ENCODE measurements around the gene KAT2B.

The KAT2B gene

DNA sequence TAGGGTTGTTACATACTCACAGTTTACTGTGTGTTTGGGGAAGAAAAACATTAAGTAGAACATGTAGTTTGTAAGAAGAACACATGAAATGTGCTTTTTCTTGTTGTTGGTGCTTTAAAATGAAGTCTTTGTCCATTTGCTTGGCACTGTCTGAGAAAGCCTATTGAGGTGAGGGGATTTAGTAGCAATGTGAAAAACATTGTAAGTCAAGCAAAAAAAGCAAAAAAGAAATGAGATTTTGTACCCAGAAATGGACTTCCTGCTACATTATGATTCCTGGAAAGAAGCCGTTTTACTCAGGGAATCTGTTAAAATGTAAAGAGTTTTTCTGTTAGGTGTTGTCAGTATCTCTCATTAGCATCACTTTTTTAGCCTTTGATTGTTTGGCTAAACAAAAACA, 59.9 kb downstream of the KAT2B start:
- no peak for DNase-seq

DNA sequence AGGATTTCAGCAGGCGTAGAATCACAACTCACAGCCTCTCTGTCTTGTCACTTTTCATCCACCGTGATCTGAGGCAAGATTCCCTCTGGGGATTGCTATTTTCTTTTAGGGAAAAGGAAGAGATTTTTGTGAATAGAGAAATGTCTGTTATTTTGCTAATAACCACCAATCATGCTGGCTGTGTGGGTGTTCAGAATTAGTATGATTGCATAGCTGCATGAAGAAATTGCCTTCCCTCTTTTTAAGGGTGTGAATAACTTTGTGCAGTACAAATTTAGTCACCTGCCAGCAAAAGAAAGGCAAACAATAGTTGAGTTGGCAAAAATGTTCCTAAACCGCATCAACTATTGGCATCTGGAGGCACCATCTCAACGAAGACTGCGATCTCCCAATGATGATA, 60.8 kb downstream of the KAT2B start:
- no peak for DNase-seq

DNA sequence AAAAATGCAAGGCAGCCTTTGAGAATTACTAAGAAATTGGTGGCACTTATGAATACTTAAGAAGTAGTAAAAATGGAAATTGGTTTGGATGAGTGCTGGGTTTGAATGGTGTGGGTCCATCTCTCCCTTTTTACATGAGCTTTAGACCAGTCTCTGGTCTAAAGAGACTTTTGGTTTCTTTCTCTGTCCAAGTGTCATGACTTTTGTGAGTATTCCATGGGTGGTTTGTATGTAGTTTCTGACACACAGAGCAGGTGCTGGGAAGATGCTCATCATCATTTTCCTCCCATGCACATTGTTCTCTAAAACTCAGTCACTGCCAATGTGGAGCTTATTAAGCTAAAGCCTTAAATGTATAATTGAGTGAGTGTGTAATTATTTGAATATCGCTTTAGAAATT, 63.5 kb downstream of the KAT2B start:
- no peak for DNase-seq

DNA sequence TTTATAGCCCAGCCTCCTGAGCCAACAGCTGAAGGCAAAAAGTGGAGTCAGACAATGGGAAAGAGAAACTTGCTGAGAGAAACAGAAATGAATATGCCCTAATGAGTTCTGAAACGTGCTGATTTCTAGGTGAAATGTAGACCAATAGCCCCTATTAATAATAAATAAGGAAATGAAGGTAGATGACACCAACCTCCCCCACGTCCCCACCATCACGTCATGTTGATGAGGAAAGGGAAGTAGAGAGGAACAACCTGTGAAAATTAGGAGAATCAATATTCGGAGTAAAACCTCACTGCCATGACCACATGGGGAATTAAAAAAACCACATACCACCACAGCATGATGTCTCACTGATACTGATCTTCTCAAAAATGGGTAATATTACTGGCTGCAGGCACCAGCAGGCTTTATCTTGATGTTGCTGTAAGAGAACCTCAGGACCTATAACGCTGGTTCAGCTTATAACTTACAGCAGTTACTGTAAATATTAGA, 64.0 kb downstream of the KAT2B start:
- no peak for DNase-seq

DNA sequence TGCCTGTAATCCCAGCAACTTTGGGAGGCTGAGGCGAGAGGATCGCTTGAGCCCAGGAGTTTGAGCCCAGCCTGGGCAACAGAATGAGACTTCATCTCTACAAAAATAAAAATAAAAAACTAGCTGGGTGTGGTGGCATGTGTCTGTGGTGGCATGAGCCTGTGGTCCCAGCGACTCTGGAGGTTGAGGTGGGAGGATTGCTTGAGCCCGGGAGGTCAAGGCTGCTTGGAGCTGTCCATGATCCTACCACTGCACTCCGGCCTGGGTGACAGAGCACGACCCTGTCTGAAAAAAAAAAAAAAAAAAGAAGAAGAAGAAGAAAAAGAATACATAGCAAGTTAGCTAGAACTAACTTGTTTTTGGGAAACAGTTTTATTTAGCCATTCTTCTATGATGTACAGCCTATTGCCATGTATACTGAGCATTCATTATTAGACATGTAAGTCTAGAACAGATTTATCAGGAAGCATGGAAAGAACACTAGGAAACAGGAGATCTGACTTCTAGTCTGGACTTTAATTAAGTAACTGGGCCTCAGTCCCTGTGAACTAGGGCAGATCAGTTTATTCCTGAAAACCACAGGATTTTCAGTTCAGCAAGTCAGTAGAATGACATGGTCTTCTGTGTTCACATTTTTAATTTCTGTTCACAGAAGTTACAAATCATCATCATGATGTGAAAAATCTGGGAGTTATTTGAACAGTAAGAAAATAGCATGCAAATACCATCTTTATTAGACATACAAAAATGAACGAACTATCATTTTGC, 65.5 kb downstream of the KAT2B start:
- no peak for DNase-seq

DNA sequence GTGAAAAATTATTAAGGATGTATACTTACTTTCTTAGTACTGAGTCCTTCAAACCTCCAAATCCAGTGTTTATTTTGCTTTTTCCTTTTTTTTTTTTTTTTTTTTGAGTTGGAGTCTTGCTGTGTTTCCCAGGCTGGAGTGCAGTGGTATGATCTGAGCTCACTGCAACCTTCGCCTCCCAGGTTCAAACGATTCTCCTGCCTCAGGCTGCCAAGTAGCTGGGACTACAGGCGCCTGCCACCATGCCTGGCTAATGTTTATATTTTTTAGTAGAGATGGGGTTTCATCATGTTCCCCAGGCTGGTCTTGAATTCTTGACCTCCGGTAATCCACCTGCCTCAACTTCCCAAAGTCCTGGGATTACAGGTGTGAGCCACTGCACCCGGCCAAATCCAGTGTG, 67.5 kb downstream of the KAT2B start:
- no peak for DNase-seq

DNA sequence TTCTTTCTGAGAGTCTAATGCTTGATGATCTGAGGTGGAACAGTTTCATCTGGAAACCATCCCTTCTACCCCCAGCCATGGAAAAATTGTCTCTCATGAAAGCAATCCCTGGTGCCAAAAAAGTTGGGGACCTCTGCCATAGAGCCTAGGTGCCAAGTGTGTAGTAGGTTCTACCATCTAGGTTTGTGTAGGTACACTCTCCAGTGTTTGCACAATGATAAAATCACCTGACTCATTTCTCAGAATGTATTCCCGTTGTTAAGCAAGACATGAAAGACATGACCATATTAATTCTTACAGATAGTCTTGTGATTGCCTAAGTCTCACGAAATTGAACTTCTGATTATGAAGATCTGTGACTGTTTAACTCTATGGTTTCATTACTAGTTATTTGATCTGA, 68.6 kb downstream of the KAT2B start:
- no peak for DNase-seq

DNA sequence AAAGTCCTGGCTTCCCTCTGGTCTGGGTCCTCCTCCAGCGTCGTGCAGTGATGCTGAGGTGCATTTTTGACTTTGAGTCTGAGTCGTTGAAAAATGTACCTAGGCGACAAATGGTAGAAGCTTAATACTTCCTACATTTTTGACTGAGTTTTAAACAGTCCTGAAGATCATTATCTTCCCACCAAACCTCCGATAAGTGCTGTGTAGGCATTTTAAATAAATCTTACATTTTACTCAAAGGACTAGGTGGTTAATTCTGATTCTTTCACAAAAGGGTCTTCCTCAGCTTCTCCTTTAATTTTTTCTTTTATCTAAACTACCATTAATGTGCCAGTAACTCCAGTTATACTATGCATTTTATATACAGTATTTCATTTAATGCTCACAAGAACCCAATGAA, 70.6 kb downstream of the KAT2B start:
- no peak for DNase-seq

DNA sequence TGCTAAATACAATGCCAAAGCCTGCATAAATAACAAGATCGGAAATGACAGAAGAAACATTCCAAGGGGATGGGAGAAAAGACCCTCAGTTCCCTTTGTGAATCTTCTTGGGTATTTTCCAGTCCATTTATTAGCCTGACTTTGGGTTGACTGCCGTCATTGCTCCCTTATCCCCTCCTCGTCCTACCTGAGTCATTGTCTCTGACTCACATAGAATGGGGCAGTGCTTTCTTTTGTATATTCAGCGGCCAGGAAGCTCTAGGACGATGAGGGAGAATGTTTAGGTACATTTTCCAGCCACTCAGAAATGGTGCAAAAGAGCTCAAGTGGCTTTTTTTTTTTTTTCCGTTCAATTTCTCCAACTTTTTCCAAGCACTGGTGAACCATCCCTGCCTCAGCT, 71.6 kb downstream of the KAT2B start:
- DNase-seq = no peak

DNA sequence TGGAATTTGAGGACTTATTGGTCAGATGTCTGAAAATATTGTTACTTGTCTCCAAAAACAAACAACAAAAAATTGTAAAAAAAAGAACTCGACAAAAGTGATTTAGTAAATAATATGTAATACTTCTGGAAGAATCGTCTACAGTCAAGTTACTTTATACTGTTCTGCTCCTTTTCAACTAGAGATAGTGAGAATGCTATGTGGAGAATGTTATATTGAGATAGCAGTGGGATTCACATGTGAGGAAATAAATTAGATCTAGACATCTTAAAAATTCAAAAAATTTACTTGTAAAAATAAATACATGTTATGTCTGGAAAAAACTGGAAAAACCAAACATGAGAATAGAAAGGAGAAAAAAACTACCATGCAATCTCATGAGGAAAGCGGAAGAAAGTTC, 80.8 kb downstream of the KAT2B start:
- DNase-seq = no peak

DNA sequence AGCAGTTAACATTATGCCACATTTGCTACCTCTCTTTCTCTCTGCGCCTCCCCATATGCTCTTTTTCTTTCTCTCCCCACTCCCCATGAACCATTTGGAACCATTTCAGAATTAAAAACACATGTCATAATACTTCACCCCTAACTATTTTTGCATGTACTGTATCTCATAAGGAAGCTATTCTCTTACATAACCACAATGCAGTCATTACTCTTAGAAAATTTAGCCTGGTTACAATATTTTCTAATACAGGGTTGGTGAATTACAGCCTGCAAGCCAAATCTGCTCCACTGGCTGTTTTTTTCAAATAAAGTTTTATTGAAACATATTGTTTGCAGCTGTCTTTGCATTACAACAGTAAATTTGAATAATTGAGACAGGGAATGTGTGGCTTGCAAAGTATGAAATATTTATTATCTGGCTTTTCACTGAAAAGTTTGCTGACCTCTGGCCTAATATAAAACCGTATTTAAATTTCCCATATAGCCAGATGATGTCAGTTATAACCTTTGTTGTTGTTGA, 82.9 kb downstream of the KAT2B start:
- DNase-seq = no peak

DNA sequence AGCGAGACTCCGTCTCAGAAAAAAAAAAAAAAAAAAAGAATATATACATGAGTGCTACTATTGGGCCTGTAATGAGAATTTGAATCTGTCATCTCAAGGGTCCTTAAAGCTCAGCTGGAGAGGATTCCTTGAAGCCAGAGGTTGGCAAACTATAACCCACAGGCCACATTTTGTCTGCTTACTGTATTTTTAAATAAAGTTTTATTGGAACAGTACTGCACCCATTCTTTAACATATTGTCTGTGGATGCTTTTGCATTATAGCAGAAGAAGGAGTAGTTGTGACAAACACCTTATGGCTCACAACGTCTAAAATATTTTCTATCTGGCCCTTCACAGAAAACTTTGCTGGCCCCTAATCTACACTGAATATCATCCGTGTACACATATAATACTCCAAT, 85.0 kb downstream of the KAT2B start:
- DNase-seq = no peak

DNA sequence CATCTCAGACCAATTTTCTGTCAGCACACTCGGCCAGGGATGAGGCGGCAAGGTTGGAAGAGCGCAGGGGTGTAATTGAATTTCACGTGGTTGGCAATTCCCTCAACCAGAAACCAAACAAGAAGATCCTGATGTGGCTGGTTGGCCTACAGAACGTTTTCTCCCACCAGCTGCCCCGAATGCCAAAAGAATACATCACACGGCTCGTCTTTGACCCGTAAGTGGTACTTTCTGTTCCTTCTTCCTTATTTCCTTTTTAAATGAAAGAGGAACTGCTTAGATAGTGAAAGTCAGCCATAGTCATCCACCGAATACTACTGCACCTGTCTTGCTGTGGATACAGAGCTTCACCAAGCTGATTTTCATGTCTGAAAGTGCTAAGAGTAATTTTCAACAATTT, 85.7 kb downstream of the KAT2B start:
- DNase-seq = no peak

DNA sequence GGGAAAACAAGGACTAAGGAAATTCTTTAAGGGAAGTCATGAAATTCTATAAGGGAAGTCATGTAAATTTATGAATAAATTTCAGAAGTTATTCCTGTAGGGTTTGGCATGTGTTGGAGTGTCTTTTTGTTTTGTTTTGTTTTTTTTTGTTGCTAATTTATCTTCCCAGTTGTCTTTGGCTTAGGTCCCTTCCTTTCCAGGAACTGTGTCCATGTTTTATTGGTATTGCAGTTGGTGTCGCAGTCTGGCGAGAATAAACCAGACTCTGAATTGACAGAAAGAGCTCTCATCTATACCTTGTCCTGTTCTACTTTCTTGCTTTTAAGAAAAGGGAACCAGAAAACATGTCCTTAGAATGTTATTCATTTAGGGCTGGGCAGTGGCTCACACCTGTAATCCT, 88.1 kb downstream of the KAT2B start:
- no peak for DNase-seq

DNA sequence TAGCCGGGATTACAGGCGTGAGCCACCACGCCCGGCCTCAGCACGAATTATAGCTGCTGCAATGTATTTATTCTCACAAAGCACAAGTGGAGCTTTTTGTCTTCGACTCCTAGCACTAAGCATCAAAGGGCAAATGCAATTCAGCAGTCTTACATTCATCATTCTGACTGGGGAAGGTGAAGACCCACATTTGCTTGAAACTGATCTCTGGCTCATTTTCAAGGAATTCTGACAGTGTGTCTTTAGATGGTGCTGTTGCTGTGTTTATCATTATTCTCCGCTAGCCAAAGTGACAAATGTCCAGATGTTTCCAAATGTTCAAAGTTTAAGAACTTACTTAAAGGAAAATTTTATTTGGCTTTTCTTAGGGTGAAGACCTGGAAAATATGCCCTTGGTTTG, 89.9 kb downstream of the KAT2B start:
- DNase-seq = no peak

DNA sequence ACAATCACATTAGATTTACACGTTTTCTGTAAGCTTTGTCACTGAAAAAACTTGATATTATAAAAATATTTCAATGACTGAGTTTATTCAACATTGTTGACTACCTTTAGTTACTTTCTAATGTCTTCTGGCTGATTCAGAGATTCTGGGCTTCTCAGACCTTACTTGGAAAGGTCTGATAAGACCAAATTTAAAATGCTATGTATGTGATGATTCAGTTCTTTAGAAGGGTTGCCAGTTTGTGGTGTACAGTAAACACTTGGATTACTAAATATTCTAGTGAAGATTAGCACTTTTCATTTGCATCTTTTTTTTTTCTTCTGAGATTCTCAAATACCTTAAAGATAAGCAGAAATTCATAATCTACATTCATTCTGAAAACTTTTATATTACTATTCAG, 96.0 kb downstream of the KAT2B start:
- no peak for DNase-seq

DNA sequence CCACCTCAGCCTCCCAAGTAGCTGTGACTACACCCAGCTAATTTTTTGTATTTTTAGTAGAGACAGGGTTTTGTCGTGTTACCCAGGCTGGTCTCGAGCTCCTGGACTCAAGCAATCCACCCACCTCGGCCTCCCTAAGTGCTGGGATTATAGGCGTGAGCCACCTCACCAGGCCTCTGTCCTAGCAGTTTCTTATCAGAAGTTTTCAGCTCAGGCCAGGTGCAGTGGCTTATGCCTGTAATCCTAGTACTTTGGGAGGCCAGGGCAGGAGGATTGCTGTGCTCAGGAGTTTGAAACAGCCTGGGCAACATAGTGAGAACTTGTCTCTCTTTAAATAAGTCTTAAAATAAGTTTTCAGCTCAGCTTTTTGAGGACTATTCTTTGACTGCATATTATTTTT, 97.4 kb downstream of the KAT2B start:
- DNase-seq = no peak

DNA sequence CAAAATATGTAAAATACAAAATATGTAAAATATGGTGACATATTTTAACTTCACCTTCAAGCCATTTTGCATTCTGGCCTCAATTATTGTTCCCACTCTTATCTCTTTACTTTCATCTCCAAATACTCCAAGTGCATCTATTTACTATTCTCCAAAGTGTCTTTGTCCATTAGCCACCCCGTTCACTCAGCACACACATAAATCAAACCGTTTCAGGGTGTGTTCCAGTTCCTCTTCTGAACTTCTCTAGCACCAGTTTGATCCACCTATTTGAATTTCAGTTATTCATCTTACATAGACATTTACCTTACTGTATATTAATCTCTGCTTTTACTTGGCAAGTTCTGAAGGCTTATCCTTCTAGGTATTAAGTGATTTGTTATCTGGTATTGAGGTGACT, 100.6 kb downstream of the KAT2B start:
- DNase-seq = no peak

DNA sequence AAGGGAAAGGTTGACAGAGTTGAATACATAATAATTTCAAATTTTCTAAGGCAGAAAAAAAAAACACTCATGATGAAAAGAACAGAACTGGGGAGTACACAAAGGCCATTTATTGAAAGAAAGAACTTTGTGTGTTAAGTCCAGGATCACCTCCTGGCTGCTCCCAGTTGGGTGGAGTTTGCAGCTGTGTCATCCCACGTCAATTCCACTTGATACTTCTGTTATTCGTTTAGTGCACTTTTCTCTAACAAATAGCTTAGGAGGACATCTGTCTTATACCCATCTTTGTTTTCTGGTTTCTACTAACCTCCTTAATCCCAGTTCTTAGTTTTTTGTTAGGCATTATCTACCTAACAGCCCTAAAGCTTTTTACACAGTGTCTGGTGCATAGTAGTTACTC, 101.1 kb downstream of the KAT2B start:
- DNase-seq = no peak

DNA sequence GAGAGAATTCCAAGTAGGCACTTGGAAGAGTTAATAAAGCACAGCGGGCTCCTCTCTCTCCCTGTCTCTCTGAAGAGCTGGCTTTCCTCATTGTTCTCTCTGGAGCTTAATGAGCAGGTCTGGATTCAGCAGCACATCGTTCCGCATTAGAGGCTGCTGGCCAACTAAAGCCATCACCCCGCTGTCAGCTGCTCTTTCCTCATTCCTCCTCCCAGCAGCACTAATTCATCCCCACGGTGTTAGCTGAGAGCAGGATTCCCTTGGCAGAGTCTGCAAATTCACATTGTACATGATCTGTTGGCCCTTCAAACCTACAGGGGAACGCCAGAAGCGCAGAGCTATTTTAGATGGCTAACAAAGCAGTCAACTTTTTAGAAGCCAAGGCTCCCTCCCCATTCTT, 101.6 kb downstream of the KAT2B start:
- no peak for DNase-seq

DNA sequence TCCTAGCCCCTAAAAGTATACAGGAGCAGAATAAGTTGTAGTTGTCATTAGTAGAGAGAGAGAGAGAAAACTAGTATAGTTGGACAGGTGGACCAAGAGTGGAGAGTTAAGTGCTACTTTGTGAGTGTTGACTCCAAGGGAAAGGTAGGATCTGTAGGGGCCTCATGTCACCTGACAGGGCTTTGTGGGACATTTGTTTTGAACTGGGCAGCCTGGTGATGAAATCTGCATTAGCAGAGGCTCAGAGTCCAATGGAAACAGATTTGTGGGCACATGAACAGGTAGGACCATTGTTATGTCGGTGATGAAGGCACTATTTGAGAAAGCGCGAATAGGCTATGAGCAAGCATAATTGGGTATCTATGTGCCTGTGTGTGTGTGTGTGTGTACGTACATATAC, 102.3 kb downstream of the KAT2B start:
- DNase-seq = no peak

DNA sequence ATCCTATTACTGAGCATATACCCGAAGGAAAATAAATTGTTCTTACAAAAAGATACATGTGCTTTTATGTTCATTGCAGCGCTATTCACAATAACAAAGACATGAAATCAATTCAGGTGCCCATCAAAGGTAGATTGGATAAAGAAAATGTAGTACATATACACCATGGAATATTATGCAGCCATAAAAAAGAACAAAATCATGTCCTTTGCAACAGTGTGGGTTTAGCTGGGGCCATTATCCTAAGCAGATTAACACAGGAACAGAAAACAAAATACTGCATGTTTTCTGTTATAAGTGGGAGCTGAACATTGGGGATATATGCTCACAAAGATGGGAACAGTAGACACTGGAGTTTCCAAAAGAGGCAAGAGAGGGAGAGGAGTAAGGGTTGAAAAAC, 103.3 kb downstream of the KAT2B start:
- no peak for DNase-seq

DNA sequence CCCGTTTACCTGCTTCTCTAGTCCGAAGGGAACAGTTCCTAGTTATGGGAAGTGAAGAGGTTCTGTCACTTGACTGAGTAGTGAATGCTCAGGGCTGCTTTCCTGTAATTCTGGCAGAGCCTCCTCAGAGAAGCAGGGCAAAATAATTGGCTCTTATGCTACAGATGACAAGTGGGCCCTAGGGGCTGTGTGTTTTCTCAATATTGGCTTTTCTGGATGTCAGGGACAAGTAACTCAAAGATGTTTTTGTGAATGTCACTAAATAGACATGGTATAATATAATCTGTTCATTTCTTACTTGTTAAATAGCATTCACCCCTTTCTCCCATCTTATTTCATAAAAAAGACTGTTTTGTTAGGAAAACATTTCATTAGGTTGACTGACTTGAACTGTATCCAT, 105.6 kb downstream of the KAT2B start:
- no peak for DNase-seq

DNA sequence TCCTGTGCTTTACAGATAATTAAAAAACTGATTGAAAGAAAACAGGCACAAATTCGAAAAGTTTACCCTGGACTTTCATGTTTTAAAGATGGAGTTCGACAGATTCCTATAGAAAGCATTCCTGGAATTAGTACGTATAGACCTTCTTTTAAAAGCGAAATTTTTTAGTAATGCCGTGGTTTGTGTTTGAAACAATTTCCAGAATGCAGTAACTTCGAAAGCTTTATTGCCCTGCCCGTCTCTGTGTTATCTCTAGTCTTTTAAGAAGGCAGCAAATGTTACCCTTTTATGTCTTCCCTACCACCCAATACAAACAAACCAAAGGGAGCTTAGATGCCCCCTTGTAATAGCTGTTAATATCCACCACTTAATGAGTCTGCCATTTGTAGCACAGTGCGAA, 106.1 kb downstream of the KAT2B start:
- no peak for DNase-seq

DNA sequence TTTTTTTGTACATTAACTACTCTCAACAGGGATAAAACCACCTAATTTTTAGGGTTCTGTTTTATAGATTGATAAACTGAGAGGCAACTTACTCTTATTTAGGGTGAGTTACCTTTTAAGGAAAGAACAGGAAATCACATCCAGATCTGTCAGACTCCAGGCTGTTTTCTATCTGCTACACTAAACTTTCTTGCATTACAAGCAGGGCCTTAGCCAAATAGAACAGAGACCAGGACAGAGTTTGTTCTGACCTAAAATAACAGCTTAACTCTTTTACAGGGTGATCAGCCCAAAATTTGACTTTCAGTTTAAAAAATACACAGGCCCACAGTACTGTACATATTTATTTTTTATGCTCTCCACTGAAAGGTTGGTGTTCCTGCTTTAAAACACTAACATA, 107.1 kb downstream of the KAT2B start:
- DNase-seq = no peak
